Progenitor cell of endocrine pancreas (in vitro differentiated cells): ENCODE data around the gene ANKMY1. TPM values are rescaled to one million over a fixed set of nuclear protein-coding genes. Genes with fewer than 3 reads are reported as not detected.
A peak's percentile ranks its signal among the peaks of the same experiment; 100 is the strongest.

Source experiments
- DNase-seq: peaks from one replicate; pipeline ENCODE4 v3.0.0; 2021; ENCODE audit warnings: low spot score; ENCODE audit not compliant: unreplicated experiment
- H3K27ac Mint-ChIP-seq: 2 replicates; pipeline ENCODE4 v1.8.0; 2021; ENCODE audit warnings: mild to moderate bottlenecking, moderate library complexity, mixed read lengths
- H3K27me3 Mint-ChIP-seq: 2 replicates; pipeline ENCODE4 v1.8.0; 2021; ENCODE audit warnings: mixed read lengths
- H3K36me3 Mint-ChIP-seq: 2 replicates; pipeline ENCODE4 v1.8.0; 2022; ENCODE audit warnings: mixed read lengths; ENCODE audit not compliant: insufficient read depth
- H3K4me1 Mint-ChIP-seq: 2 replicates; pipeline ENCODE4 v1.8.0; 2021; ENCODE audit warnings: low read depth, mixed read lengths
- H3K4me3 Mint-ChIP-seq: 2 replicates; pipeline ENCODE4 v1.8.0; 2021; ENCODE audit warnings: low read depth, mild to moderate bottlenecking, moderate library complexity, mixed read lengths
- H3K9me3 Mint-ChIP-seq: 2 replicates; pipeline ENCODE4 v1.8.0; 2021; ENCODE audit warnings: low read depth, mixed read lengths
- CTCF ChIP-seq: fragments of 200-600 bp; sonication (generic); IDR thresholded peaks from one replicate; pipeline ENCODE4 v1.5.0; 2021; ENCODE audit warnings: antibody characterized with exemption, mild to moderate bottlenecking; ENCODE audit not compliant: unreplicated experiment
- total RNA-seq: library from RNA; stranded (reverse); gene quantifications from 2 replicates; pipeline ENCODE4 v1.2.1, GENCODE V29; 2021

The ANKMY1 gene
- total RNA-seq, 1 donor from 2014 or later = 29.2 TPM

GRCh38 chr2:240571314-240571973 lies 13.7 kb upstream of the ANKMY1 start:
- Mint-ChIP-seq H3K27me3 (no peaks in the 10 kb centered on the region), H3K36me3 (peaks cover 1% of the 10 kb centered on the region), H3K9me3 (no peaks in the 10 kb centered on the region), H3K4me1 (peaks cover 10% of the 10 kb centered on the region), H3K27ac (peak overlapping the region; percentile 23), H3K4me3 (no peak overlapping the region)
- DNase-seq = no peak
- TF ChIP-seq CTCF = no peak

- Mint-ChIP-seq H3K4me3 (no peak overlapping the region), H3K27me3 (no peaks in the 10 kb centered on the region), H3K36me3 (peaks cover 1% of the 10 kb centered on the region), H3K9me3 (no peaks in the 10 kb centered on the region), H3K4me1 (peaks cover 13% of the 10 kb centered on the region), H3K27ac (peak overlapping the region; percentile 23)
- no peak for DNase-seq
- no peak for TF ChIP-seq CTCF
Measured at GRCh38 chr2:240570531-240571313, 12.9 kb upstream of the ANKMY1 start.

- H3K4me1 Mint-ChIP-seq = peaks cover 18% of the 10 kb centered on the region
- H3K27me3 Mint-ChIP-seq = no peaks in the 10 kb centered on the region
- H3K9me3 Mint-ChIP-seq = no peaks in the 10 kb centered on the region
- no peak for TF ChIP-seq CTCF
- peaks cover 1% of the 10 kb centered on the region for H3K36me3 Mint-ChIP-seq
- H3K4me3 Mint-ChIP-seq = peak overlapping the region; percentile 78
- H3K27ac Mint-ChIP-seq = no peak overlapping the region
- DNase-seq = no peak
Measured at GRCh38 chr2:240569998-240570530, 12.3 kb upstream of the ANKMY1 start.

- DNase-seq = no peak
- peak overlapping the region; percentile 78 for H3K4me3 Mint-ChIP-seq
- H3K27me3 Mint-ChIP-seq = no peaks in the 10 kb centered on the region
- TF ChIP-seq CTCF = no peak
- no peaks in the 10 kb centered on the region for H3K9me3 Mint-ChIP-seq
- H3K4me1 Mint-ChIP-seq = peaks cover 22% of the 10 kb centered on the region
- peaks cover 1% of the 10 kb centered on the region for H3K36me3 Mint-ChIP-seq
- H3K27ac Mint-ChIP-seq = no peak overlapping the region
Measured at GRCh38 chr2:240569523-240569997, 11.8 kb upstream of the ANKMY1 start.

GRCh38 chr2:240568678-240569522 lies 11.1 kb upstream of the ANKMY1 start:
- peaks cover 3% of the 10 kb centered on the region for H3K36me3 Mint-ChIP-seq
- H3K4me1 Mint-ChIP-seq = peaks cover 22% of the 10 kb centered on the region
- TF ChIP-seq CTCF = no peak
- no peak overlapping the region for H3K27ac Mint-ChIP-seq
- peak; percentile 24 for DNase-seq
- no peaks in the 10 kb centered on the region for H3K9me3 Mint-ChIP-seq
- H3K27me3 Mint-ChIP-seq = no peaks in the 10 kb centered on the region
- peak overlapping the region; percentile 78 for H3K4me3 Mint-ChIP-seq
